Activated CD4-positive, alpha-beta T cell treated with anti-CD3 and anti-CD28 coated beads, Interleukin-2, amount 50 U/mL, for 1 hour (primary cell): ENCODE results near the gene KCNN3.

Experiments used
- DNase-seq: peaks from one replicate; pipeline ENCODE4 v3.0.0-alpha.2; 2020

The KCNN3 gene

GRCh38 chr1:154767315-154768240 lies 102.5 kb downstream of the KCNN3 start:
- DNase-seq = no peak

GRCh38 chr1:154765970-154766369 lies 104.1 kb downstream of the KCNN3 start:
- no peak for DNase-seq

GRCh38 chr1:154764773-154765172 lies 105.3 kb downstream of the KCNN3 start:
- DNase-seq = no peak

GRCh38 chr1:154764181-154764580 lies 105.9 kb downstream of the KCNN3 start:
- no peak for DNase-seq

GRCh38 chr1:154760469-154760933 lies 109.6 kb downstream of the KCNN3 start:
- peak; percentile 86 for DNase-seq

GRCh38 chr1:154759793-154760192 lies 110.3 kb downstream of the KCNN3 start:
- no peak for DNase-seq

DNA sequence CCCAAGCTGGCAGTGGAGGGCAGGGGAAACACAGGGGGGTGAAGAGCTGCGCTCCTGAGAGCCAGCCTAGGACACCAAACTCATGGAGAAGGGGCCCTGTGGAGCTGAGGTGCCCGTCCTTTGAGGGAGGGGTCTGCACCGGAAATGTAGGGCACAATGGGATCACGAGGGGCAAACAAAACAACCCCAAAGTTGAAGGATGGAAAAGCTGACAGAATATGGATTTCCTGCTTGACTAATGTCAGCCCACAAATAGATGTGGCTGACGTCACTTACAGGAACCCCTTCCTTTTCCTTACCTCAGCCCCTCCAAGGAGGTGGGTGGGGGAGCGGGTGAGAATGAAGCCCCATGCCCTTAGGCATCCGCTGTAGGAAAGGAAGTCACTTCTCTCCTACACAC lies 110.9 kb downstream of the KCNN3 start:
- peak; percentile 25 for DNase-seq

GRCh38 chr1:154758346-154758745 lies 111.7 kb downstream of the KCNN3 start:
- no peak for DNase-seq

GRCh38 chr1:154756793-154757548 lies 113.1 kb downstream of the KCNN3 start:
- DNase-seq = no peak

- DNase-seq = no peak
These were observed 114.0 kb downstream of the KCNN3 start for GRCh38 chr1:154755858-154756730.

- no peak for DNase-seq
These were observed 116.7 kb downstream of the KCNN3 start for GRCh38 chr1:154753426-154753825.

DNA sequence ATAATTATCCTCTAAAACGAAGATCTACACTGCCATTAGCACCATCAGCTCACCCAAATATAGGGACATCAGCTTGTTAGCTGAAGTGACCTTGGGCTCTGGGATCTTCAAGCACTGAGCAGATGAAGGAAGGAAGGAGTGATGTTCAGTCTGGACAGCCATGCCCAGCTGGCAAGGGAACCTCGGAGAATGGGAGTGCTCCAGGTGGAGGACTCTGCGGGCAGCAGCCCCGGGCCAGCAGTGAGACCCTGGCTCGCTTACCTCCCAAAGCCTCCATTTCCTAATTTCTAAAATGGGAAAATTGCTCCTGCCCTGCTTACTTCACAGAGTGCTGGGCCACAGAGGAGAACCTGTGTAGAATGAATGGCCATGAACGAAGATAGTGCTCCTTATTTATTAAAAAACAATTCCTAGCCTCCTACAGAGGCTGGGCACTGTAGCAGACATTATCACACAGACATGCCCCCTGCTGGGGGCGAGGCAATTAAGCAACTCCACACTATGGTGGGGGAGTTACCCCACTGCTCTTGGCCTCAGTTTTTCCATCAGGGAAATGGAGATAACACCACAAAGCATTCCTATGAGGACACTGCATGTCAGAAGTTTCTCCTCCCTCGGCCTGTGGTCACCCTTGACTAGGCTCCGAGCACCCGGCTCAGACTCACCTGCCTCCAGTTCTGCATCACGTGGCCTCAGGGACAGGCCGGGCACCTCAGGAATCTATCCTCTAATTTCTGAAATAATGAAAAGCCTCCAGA lies 117.6 kb downstream of the KCNN3 start:
- no peak for DNase-seq

- no peak for DNase-seq
These were observed 118.4 kb downstream of the KCNN3 start for GRCh38 chr1:154751690-154752089.

DNA sequence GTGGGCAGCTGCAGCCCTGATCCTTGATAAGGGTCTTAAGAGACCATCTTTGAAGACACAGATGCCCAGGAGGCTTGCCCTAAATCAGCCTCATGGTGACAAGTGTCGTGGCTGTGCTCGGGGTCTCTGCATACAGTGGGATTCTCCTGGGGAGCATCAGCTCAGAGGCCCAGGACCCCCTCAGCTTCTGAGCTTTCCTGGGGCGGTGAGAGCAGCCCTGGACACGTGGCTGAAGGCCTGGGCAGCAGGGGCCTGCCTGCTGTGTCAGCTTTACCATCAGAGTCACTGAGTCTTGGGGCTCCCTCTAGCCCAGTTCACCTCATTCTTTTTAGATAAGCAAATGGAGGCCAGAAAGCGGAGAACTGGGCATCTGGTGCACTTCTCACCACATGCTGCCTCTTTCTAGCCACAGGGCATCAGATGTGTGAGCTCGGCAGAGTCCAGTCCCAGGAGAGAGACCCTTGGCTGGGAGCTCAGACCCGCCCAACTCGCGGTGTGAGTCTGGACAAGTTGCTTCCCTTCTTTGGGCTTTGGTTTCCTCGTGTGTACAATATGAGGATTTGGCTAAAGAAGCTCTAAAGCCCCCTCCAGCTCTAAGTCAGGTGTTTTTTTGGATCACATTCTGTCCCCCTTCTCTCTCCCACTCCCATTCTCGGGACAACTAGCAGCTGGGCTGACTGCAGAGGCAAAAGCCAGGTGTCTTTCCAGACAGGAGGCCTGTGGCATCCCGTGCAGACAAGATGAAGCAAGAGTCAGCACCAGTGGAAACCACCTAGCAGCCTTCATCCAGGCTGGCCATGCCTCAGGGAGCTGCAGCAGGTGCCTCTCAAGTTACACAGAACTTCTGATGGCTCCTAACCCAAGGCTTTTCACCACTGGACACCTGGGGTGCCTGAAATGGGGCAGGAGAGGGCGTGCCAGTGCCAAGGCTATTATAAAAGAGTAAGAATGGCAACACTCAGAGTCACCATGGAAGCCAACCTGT lies 119.1 kb downstream of the KCNN3 start:
- no peak for DNase-seq

GRCh38 chr1:154749078-154749760 lies 120.9 kb downstream of the KCNN3 start:
- DNase-seq = no peak

DNA sequence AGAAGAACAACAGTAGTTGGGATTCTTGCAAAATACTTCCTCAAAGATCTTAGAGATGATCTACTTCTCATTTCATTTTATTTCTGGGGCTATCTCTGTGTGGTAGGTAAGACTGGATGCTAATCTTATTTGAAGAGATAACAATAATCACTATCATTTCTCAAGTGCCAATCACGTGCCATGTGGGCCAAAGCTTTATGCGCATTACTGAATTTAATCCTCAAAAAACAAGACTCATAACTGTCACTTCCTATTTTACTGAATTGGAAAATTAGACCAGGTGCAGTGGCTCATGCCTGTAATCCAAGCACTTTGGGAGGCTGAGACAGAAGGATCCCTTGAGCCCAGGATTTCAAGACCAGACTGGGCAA lies 121.7 kb downstream of the KCNN3 start:
- no peak for DNase-seq

GRCh38 chr1:154747740-154748404 lies 122.2 kb downstream of the KCNN3 start:
- DNase-seq = peak; percentile 47

DNA sequence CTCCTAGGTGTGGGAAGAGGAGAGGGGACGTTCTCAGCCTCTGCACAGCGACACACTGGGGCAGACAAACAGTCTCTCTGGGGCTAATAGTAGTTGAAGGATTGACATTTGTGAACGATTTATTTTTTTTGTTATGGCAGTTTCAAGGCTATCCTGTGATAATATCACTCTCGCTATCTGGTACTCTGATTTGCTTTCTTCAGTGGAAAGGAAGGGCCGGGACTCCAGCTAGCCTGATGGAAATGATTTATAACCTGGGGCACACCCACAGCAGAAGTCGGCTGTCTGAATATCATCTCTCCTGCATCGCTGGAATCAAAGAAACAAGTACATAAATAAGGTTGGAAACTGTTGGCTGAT lies 122.7 kb downstream of the KCNN3 start:
- DNase-seq = no peak

DNA sequence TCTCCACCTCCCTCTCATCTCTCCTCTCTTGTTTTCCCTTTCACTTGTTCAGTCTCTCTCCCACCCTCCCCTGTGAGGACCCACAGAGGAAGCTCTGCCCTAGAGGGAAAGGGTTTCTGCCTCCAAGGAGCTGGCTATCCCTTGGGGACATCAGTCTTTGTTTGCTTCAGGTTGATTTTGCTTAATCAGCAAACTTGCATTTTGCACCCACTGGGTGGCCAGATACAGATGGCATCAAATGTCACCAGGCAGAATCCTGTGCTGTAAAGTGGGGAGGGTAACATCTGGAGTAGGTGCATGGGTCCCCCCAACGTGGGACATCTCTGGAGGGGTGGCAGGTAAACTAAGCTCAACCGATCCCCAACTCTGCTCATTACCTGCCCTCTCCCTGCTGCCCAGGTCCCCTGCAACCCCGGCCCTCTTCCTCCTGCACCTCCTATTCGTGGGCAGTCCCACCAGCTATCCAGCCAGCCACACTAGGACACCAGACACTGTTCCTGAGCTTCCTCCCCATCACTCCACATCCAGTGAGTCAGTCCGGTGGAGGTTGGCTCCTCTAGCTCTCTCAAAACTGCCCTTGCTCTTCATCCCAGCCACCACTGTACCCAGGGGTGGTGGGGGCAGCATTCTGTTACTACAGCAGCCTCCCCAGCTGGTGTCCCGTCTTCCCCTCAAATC lies 123.3 kb downstream of the KCNN3 start:
- no peak for DNase-seq
